ENCODE data around the gene RAB8B.
"Not testable (repeated sequence)": the region's sequence is repeated elsewhere in the genome, so short reads cannot be mapped to it uniquely, and the experiment has no call there.

RAB8B gene

GRCh38 chr15:63186065-63186464, 3.3 kb upstream of the RAB8B start:
- no peak for ATAC-seq

GRCh38 chr15:63187589-63188226, 1.7 kb upstream of the RAB8B start:
- no peak for ATAC-seq

- ATAC-seq = peak; percentile 14 to 22
These were observed 1.0 kb upstream of the RAB8B start for GRCh38 chr15:63188247-63188925.

GRCh38 chr15:63189941-63190768, 749 bp downstream of the RAB8B start:
- ATAC-seq = no peak

GRCh38 chr15:63190769-63191649, 1.6 kb downstream of the RAB8B start:
- no peak for ATAC-seq

- peak; percentile 56 to 62 for ATAC-seq
These were observed 2.7 kb downstream of the RAB8B start for GRCh38 chr15:63191895-63192618.

- ATAC-seq = peak; percentile 25 to 38
These were observed 3.3 kb downstream of the RAB8B start for GRCh38 chr15:63192619-63193206.

GRCh38 chr15:63194302-63194701, 4.9 kb downstream of the RAB8B start:
- ATAC-seq = no peak

- ATAC-seq = no peak
These were observed 5.6 kb downstream of the RAB8B start for GRCh38 chr15:63194880-63195568.

GRCh38 chr15:63195569-63196015, 6.2 kb downstream of the RAB8B start:
- ATAC-seq = no peak

GRCh38 chr15:63196842-63197241, 7.4 kb downstream of the RAB8B start:
- ATAC-seq = no peak

- no peak for ATAC-seq
These were observed 8.2 kb downstream of the RAB8B start for GRCh38 chr15:63197626-63198025.

GRCh38 chr15:63198371-63199250, 9.2 kb downstream of the RAB8B start:
- ATAC-seq = no peak

- no peak for ATAC-seq
These were observed 11.3 kb downstream of the RAB8B start for GRCh38 chr15:63200464-63201249.

- no peak for ATAC-seq
These were observed 13.5 kb downstream of the RAB8B start for GRCh38 chr15:63202861-63203260.

- peak; percentile 92 to 94 for ATAC-seq
These were observed 14.2 kb downstream of the RAB8B start for GRCh38 chr15:63203451-63204090.

- no peak for ATAC-seq
These were observed 16.7 kb downstream of the RAB8B start for GRCh38 chr15:63206079-63206478.

GRCh38 chr15:63208824-63209223, 19.4 kb downstream of the RAB8B start:
- ATAC-seq = not testable (repeated sequence)
